ENCODE results near the gene TNIK. TPM values are rescaled to one million over a fixed set of nuclear protein-coding genes. Genes with fewer than 3 reads are reported as not detected.

TNIK gene
- total and polyA plus RNA-seq, 2 of the 4 experiments (the other 2 are of a cell fraction), result 3.4 to 6.3 TPM

GRCh38 chr3:171095063-171095462, 365.1 kb downstream of the TNIK start:
- no peak overlapping the region for H3K4ac ChIP-seq (ENCODE audit: low read depth, low read length)
- POLR2A ChIA-PET (ENCODE audit: unreplicated experiment), result no interaction called here

More at GRCh38 chr3:171095063-171095462, 365.1 kb downstream of the TNIK start:
- Histone ChIP-seq H2AK9ac (replicated peaks; ENCODE audit: low read depth, low read length, poor library complexity) (no peak overlapping the region), H2AFZ (replicated peaks; ENCODE audit: low read length, poor library complexity) (no peak overlapping the region), H3K56ac (ENCODE audit: extremely low read depth, insufficient read depth, low read length) (no peak overlapping the region), H4K91ac (ENCODE audit: insufficient read depth, low read depth, low read length) (no peak overlapping the region), H3K4me2 (ENCODE audit: low read depth, low read length) (no peak overlapping the region), H3K36me3 (ENCODE audit: control insufficient read depth, insufficient read depth, low read length) (no peaks in the 10 kb centered on the region), H3K9me3 (ENCODE audit: control insufficient read depth, insufficient read depth, low read length) (no peaks in the 10 kb centered on the region), H3K9me1 (ENCODE audit: insufficient read depth, low read length) (peaks cover under 1% of the 10 kb centered on the region), H3K4me1 (ENCODE audit: control insufficient read depth, insufficient read depth, low read length) (peaks cover 2% of the 10 kb centered on the region; the same call in 1 of the 2 replicates), H4K8ac (ENCODE audit: low read depth in 2 of 2, low read length in 2 of 2) (no peak overlapping the region), H3K4me3 (ENCODE audit: insufficient read depth, low read depth, low read length) (no peak overlapping the region), H3K9ac (ENCODE audit: low read depth, low read length) (no peak overlapping the region), H3K14ac (replicated peaks; ENCODE audit: low read depth, low read length) (0 out of 2 replicates have a peak overlapping the region, but pooled peaks have one; percentile 10), H3K23ac (ENCODE audit: low read depth, low read length) (no peak overlapping the region), H3K27me3 (ENCODE audit: control insufficient read depth, insufficient read depth, low read length) (no peaks in the 10 kb centered on the region), H4K5ac (ENCODE audit: low read depth, low read length) (no peak overlapping the region), H3K79me1 (ENCODE audit: low read depth in 1 of 2, low read length in 2 of 2) (no peaks in the 10 kb centered on the region), H2AK5ac (ENCODE audit: low read depth, low read length) (no peak overlapping the region), H3K27ac (ENCODE audit: insufficient read depth, low read length) (no peak overlapping the region), H4K20me1 (ENCODE audit: insufficient read depth, low read length) (no peaks in the 10 kb centered on the region), H2BK20ac (ENCODE audit: low read depth, low read length) (no peak overlapping the region), H3K18ac (ENCODE audit: low read depth, low read length) (no peak overlapping the region), H2BK120ac (ENCODE audit: low read depth, low read length) (no peak overlapping the region), H2BK15ac (ENCODE audit: low read depth, low read length) (no peak overlapping the region), H2BK5ac (ENCODE audit: low read depth, low read length, poor library complexity, severe bottlenecking) (no peak overlapping the region)
- intact Hi-C loops (cut with micrococcal nuclease) (no loop called here), in situ Hi-C loops (cut with MboI; ENCODE audit: low sequenced_read_pairs) (no loop called here), dilution Hi-C loops (cut with HindIII; ENCODE audit: low sequenced_read_pairs, unreplicated experiment) (no loop called here)
- peak; percentile 54 for ATAC-seq (ENCODE audit: low read depth)
- no CpG with 5 or more reads among the region's 1 CpG for WGBS, 2 experiments (ENCODE audit: extremely low coverage in 2 of 2, insufficient read length in 1 of 2)
- CTCF ChIA-PET, result interaction anchor here (0.8 kb wide), 1 partner anchor 19 kb away, joined by 3 read pairs; no protein-coding TSS in a partner anchor
- no TSS peak for BruUV-seq (replicated peaks)
- no peak for TF ChIP-seq SMC3 (IDR thresholded peaks at IDR 0.05; ENCODE audit: low read depth, low read length)
- no peak for TF ChIP-seq MAFK (IDR thresholded peaks at IDR 0.05; ENCODE audit: low read depth, low read length)
- no peak for TF ChIP-seq POLR2A (IDR thresholded peaks at IDR 0.05; ENCODE audit: low read depth, low read length)
- no peak for TF ChIP-seq RCOR1 (IDR thresholded peaks at IDR 0.05; ENCODE audit: insufficient replicate concordance, low read length)
- no peak for TF ChIP-seq FOS (IDR thresholded peaks at IDR 0.05; ENCODE audit: low read depth, low read length)
- no peak for TF ChIP-seq RAD21 (IDR thresholded peaks at IDR 0.05; ENCODE audit: low read length)
- TF ChIP-seq CTCF (conservative IDR thresholded peaks at IDR 0.05; ENCODE audit: low read depth, low read length), result no peak
- TF ChIP-seq MXI1 (IDR thresholded peaks at IDR 0.05; ENCODE audit: borderline replicate concordance, low read depth, low read length), result no peak
- no peak for TF ChIP-seq CEBPB (IDR thresholded peaks at IDR 0.05; ENCODE audit: low read depth, low read length)
- no peak for TF ChIP-seq MAZ (IDR thresholded peaks at IDR 0.05; ENCODE audit: borderline replicate concordance, low read depth, low read length)
- TF ChIP-seq BHLHE40 (IDR thresholded peaks at IDR 0.05; ENCODE audit: low read depth, low read length), result no peak
- no peak for TF ChIP-seq NFE2L2 (IDR thresholded peaks at IDR 0.05; ENCODE audit: low read depth, low read length)
- TF ChIP-seq CHD1 (IDR thresholded peaks at IDR 0.05; ENCODE audit: low read depth, low read length), result no peak
- TF ChIP-seq USF2 (IDR thresholded peaks at IDR 0.05; ENCODE audit: low read depth, low read length), result no peak
- no peak for TF ChIP-seq ELK1 (IDR thresholded peaks at IDR 0.05; ENCODE audit: borderline replicate concordance, low read depth, low read length)
- TF ChIP-seq RFX5 (IDR thresholded peaks at IDR 0.05; ENCODE audit: low read depth, low read length), result no peak
- DNase-seq, result no peak

Data from IMR-90 (cell line).